WERI-Rb-1 (cell line): ENCODE measurements around the gene NFKB2.

ENCODE experiments used
- DNase-seq: peaks from one replicate; pipeline ENCODE4 v3.0.0-alpha.2; 2020
- H3K27ac ChIP-seq: fragments of 250-450 bp; sonication (Bioruptor Pico); 2 replicates; pipeline ENCODE4 v1.5.1; 2020; ENCODE audit warnings: mild to moderate bottlenecking, moderate library complexity
- H3K27me3 ChIP-seq: fragments of 250-450 bp; sonication (Bioruptor Pico); 2 replicates; pipeline ENCODE4 v1.5.1; 2021; ENCODE audit warnings: mild to moderate bottlenecking, low read depth, moderate library complexity; ENCODE audit not compliant: insufficient read depth, severe bottlenecking
- H3K36me3 ChIP-seq: fragments of 250-450 bp; sonication (Bioruptor Pico); 2 replicates; pipeline ENCODE4 v1.5.1; 2020; ENCODE audit warnings: mild to moderate bottlenecking, moderate library complexity
- H3K4me3 ChIP-seq: 2 replicates; pipeline ENCODE4 v1.5.1; 2011; ENCODE audit warnings: low read depth, mild to moderate bottlenecking, control low read depth, low read length
- H3K9me3 ChIP-seq: fragments of 250-450 bp; sonication (Bioruptor Pico); 2 replicates; pipeline ENCODE4 v1.5.1; 2021; ENCODE audit warnings: mild to moderate bottlenecking, moderate library complexity; ENCODE audit not compliant: severe bottlenecking
- TF ChIP-seq, protein P1 (sequence below): IDR thresholded peaks from 2 replicates; pipeline ENCODE4 v1.5.1; 2011; ENCODE audit warnings: low read depth, mild to moderate bottlenecking, control low read depth, inconsistent platforms, low read length

Gene NFKB2

DNA sequence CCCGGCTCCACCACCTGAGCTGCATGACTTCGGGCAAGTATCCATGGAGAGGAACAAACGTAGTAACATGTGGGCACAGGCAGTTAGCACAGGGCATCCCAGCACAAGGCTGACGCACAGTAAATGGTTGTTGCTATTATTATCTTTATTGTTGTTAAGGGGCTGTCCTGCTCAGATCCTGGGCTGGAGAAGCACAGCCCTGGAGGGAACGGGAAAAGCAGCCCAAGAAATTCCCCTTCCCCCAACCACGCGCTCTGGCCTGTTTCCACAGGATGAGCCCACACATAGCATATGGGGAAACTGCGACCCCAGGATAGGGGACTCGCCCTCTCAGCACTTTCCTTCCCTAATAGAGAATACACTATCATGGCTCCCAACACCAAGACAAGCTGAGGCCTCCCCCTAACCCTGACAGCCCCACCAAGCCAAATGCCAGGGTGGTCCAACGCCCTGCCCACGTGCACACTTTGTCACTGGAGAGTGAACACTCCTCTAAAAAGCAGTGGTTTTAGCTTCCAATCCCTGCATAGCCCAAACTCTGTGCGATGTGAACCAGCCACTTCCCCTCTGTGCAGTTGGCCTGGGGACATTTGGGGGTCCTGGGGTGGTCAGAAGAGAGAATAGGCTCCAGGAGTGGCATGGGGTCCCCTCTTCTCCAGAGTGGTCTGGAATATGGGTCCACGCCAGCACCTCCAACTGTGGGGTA, 12.1 kb downstream of the NFKB2 start:
- Histone ChIP-seq H3K36me3 (peaks cover 72% of the 10 kb centered on the region), H3K27me3 (no peaks in the 10 kb centered on the region), H3K4me3 (no peak overlapping the region), H3K27ac (no peak overlapping the region), H3K9me3 (no peaks in the 10 kb centered on the region)
- TF ChIP-seq, protein P1, sequence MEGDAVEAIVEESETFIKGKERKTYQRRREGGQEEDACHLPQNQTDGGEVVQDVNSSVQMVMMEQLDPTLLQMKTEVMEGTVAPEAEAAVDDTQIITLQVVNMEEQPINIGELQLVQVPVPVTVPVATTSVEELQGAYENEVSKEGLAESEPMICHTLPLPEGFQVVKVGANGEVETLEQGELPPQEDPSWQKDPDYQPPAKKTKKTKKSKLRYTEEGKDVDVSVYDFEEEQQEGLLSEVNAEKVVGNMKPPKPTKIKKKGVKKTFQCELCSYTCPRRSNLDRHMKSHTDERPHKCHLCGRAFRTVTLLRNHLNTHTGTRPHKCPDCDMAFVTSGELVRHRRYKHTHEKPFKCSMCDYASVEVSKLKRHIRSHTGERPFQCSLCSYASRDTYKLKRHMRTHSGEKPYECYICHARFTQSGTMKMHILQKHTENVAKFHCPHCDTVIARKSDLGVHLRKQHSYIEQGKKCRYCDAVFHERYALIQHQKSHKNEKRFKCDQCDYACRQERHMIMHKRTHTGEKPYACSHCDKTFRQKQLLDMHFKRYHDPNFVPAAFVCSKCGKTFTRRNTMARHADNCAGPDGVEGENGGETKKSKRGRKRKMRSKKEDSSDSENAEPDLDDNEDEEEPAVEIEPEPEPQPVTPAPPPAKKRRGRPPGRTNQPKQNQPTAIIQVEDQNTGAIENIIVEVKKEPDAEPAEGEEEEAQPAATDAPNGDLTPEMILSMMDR = no peak
- no peak for DNase-seq

DNA sequence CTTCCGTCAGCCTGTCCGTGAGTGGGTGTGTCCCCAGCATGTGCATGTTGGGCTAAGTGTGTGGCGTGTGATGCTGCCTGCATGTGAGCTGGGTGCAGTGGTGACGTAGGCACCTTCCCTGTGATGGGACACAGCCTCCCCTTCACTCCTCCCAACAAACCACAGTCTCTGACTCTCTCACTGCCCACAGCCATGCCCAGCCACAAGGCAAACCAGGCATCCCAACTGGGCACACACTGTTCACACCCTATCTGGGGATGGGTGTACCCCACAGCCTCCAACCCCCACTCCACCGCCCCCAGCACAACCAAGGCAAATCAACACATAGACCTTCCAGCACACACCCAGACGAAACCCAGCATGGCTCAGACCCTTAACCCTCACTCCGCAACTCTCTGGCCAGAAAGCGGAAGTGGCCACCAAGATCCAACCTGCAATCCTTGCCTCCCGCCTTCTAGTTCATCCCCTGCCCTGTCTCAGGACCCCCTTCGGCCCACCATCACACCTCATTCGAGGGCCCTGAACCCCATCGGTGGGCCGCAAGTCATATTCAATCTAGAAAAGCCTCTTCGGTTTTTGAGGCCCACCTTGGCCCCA, 12.7 kb downstream of the NFKB2 start:
- no peaks in the 10 kb centered on the region for H3K27me3 ChIP-seq
- TF ChIP-seq, protein P1 = no peak
- no peak overlapping the region for H3K27ac ChIP-seq
- no peak for DNase-seq
- no peaks in the 10 kb centered on the region for H3K9me3 ChIP-seq
- H3K4me3 ChIP-seq = no peak overlapping the region
- H3K36me3 ChIP-seq = peaks cover 75% of the 10 kb centered on the region

DNA sequence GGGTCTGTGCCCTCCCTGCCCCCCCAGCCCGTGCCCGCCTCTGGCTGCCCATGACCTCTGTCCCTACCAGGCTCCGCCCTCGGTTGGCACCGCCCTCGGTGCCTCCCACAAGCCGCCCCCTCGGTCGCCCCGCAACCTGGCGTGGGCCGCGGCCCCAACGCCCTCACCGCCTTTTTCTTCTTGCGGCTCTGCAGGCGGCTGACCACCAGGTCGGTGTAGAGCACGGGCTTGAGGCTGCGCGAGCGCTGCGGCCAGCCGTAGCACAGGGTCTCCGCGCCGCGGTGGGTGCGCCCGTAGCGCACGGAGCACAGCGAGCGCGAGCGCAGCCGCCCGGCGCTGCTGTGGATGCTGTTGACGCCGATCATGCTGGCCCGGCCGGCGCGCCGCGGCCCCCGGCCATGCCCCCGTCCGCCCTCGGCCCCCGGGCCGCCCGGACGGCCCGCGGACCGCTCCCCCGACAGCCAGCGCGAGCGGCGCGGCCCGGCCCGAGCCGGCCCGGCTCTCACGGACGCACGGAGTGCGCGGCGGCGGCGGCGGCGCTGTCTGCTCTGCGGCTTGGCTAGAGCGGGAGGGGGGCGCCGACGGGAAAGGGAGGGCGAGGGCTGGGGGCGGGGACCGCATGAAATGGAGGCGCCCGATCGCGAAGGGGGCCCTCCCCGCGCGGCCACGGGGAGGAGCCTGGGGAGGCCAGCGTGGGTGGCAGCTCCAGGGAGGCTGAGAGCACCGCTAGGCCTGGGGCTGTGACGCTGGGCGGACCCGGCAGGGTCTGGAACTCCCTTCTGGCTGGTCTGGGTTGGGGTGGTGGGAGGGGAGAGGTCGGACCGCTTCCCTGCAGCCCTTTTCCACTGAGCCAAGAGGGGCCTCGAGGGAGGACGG, 13.5 kb downstream of the NFKB2 start:
- DNase-seq = no peak
- no peaks in the 10 kb centered on the region for H3K27me3 ChIP-seq
- peaks cover 75% of the 10 kb centered on the region for H3K36me3 ChIP-seq
- no peak overlapping the region for H3K4me3 ChIP-seq
- TF ChIP-seq, protein P1 = no peak
- H3K27ac ChIP-seq = no peak overlapping the region
- H3K9me3 ChIP-seq = no peaks in the 10 kb centered on the region

DNA sequence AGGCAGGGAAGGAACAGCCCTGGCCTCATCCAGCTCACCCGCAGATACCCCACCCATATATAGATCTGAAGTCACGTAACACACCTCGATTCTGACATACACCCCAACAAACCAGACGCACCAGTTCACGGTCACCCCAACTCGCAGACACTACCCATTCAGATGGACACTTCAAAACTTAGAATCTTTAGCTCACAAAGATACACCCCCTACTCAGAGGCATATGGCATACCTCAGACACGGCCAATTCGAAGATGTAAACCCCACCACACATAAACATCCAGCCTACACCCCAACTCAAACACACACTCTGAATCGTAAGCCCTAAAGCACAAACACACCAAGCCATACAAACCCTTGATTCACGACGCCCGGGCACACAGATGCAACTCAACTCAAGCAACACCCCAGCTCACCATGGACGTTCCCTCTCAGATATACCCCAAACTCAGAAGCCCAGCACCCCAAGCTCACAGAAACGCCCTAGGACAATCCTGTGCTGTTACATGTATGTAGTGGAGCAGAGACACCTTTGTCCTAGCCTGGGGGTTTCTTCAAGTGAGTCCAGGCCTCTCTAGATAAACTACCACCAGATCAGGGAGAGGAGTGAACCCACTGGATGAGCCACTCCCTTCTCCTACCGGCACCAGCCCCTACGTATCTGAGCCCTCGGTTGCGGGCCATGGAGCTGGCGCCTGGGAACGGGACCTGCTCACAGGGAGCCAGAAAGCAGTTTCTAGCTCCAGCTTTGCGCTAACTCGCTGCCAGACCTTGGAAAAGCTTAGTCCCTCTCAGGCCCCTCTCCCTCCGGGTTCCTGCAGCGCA, 14.3 kb downstream of the NFKB2 start:
- TF ChIP-seq, protein P1 = no peak
- H3K27ac ChIP-seq = no peak overlapping the region
- no peak for DNase-seq
- peaks cover 72% of the 10 kb centered on the region for H3K36me3 ChIP-seq
- no peak overlapping the region for H3K4me3 ChIP-seq
- no peaks in the 10 kb centered on the region for H3K27me3 ChIP-seq
- H3K9me3 ChIP-seq = no peaks in the 10 kb centered on the region

DNA sequence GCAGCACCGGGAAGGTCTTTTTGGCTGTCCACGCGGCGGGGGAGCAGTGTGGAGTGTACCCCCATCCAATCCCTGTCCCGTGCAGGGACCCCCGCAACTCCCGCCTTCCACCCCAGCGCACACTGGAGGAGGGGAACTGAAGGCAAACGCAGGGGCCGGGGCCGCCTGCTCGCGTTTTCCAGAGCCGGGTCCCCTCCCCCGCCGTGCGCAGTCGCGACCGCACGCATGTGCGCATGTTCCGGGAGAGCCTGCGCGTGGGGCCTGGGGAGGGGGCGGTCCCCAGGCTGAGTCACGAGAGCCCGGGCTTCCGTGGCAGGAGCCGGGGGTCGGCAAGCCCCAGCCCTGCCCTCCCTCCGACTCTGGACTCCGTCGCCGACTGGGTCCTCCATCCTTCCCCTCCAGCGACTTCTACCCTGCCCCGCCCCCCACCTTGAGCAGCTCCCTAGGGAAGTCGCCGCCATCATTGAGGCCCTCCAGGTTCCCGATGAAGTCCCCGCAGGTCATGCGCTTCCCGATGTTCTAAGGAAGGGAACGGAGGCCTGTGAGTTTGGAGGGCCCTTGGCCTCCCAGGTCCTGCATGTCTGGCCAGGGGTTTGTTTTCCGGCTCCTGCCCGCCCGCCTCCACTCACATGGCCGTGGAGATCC, 15.0 kb downstream of the NFKB2 start:
- DNase-seq = no peak
- H3K9me3 ChIP-seq = no peaks in the 10 kb centered on the region
- H3K27ac ChIP-seq = no peak overlapping the region
- H3K36me3 ChIP-seq = peaks cover 73% of the 10 kb centered on the region
- H3K4me3 ChIP-seq = no peak overlapping the region
- TF ChIP-seq, protein P1 = no peak
- H3K27me3 ChIP-seq = no peaks in the 10 kb centered on the region
